HFF-Myc (cell line): Measurements from ENCODE around the gene PEMT.

Source experiments
- DNase-seq: peaks from one replicate; pipeline ENCODE4 v3.0.0-alpha.2; 2011; ENCODE audit warnings: low read depth; ENCODE audit errors: extremely low read depth
- H3K4me3 ChIP-seq: replicated peaks from 2 replicates; pipeline ENCODE4 v1.5.1; 2011; ENCODE audit warnings: low read depth, mild to moderate bottlenecking, control low read depth, low read length
- CTCF ChIP-seq: IDR thresholded peaks from 2 replicates; pipeline ENCODE4 v1.5.1; 2012; ENCODE audit warnings: mild to moderate bottlenecking, low read depth, low read length, control low read depth; ENCODE audit errors: missing control alignments

PEMT gene

GRCh38 chr17:17564896-17565295 is 26.6 kb downstream of the PEMT start:
- DNase-seq, result no peak
- H3K4me3 ChIP-seq, result no peak overlapping the region
- TF ChIP-seq CTCF, result no peak

- H3K4me3 ChIP-seq, result no peak overlapping the region
- no peak for TF ChIP-seq CTCF
- DNase-seq, result no peak
Measured at GRCh38 chr17:17564323-17564722, 27.2 kb downstream of the PEMT start.

GRCh38 chr17:17563530-17563929 is 28.0 kb downstream of the PEMT start:
- H3K4me3 ChIP-seq, result no peak overlapping the region
- TF ChIP-seq CTCF, result no peak
- no peak for DNase-seq

GRCh38 chr17:17562146-17562511 is 29.4 kb downstream of the PEMT start:
- DNase-seq, result no peak
- no peak overlapping the region for H3K4me3 ChIP-seq
- no peak for TF ChIP-seq CTCF

- H3K4me3 ChIP-seq, result no peak overlapping the region
- no peak for TF ChIP-seq CTCF
- DNase-seq, result no peak
Measured at GRCh38 chr17:17561408-17562145, 29.9 kb downstream of the PEMT start.

GRCh38 chr17:17560975-17561374 is 30.5 kb downstream of the PEMT start:
- H3K4me3 ChIP-seq, result no peak overlapping the region
- DNase-seq, result no peak
- no peak for TF ChIP-seq CTCF

GRCh38 chr17:17560167-17560566 is 31.3 kb downstream of the PEMT start:
- no peak for DNase-seq
- no peak overlapping the region for H3K4me3 ChIP-seq
- no peak for TF ChIP-seq CTCF
